IMR-90 (cell line): ENCODE measurements around the gene TPP1. TPM values are rescaled to one million over a fixed set of nuclear protein-coding genes. Genes with fewer than 3 reads are reported as not detected.
A peak's percentile ranks its signal among the peaks of the same experiment; 100 is the strongest.

Experiments
- ATAC-seq: fragments of 200-7000 bp; cut with Tn5 transposase; 2 replicates; pipeline ENCODE4 v1.9.1; 2020; ENCODE audit warnings: low read depth, mild to moderate bottlenecking, moderate library complexity
- BruUV-seq: library from RNA; stranded (reverse); fragments of 400-500 nt; replicated peaks from 2 replicates; lab custom pipeline; 2021; lab: Mats Ljungman, UMichigan
- CTCF ChIA-PET: fragments of 300-600 bp; formaldehyde crosslinking; extraction: SDS; loops from one replicate; lab custom pipeline; 2021; ENCODE audit warnings: antibody characterized with exemption; lab: Yijun Ruan, JAX
- POLR2A ChIA-PET: fragments of 300-600 bp; sonication (Branson Sonifier 250); formaldehyde crosslinking; loops from one replicate; lab custom pipeline; 2022; ENCODE audit warnings: antibody characterized with exemption; ENCODE audit not compliant: unreplicated experiment; lab: Charles Lee
- DNase-seq: peaks from one replicate; pipeline ENCODE4 v3.0.0; 2013
- H2AFZ ChIP-seq: replicated peaks from 2 replicates; pipeline ENCODE3; 2013; ENCODE audit warnings: low read length, mild to moderate bottlenecking; ENCODE audit not compliant: poor library complexity
- H2AK5ac ChIP-seq: 2 replicates; pipeline ENCODE4 v1.6.1; 2013; ENCODE audit warnings: low read depth, low read length, inconsistent platforms
- H2AK9ac ChIP-seq: replicated peaks from 2 replicates; pipeline ENCODE3; 2013; ENCODE audit warnings: mild to moderate bottlenecking, low read depth, low read length, moderate library complexity; ENCODE audit not compliant: poor library complexity
- H2BK120ac ChIP-seq: 2 replicates; pipeline ENCODE4 v1.6.1; 2013; ENCODE audit warnings: low read depth, low read length, inconsistent platforms
- H2BK15ac ChIP-seq: 3 replicates; pipeline ENCODE4 v1.6.1; 2013; ENCODE audit warnings: low read depth, low read length, inconsistent platforms
- H2BK20ac ChIP-seq: 2 replicates; pipeline ENCODE4 v1.6.1; 2013; ENCODE audit warnings: low read depth, mild to moderate bottlenecking, inconsistent platforms, low read length, moderate library complexity
- H2BK5ac ChIP-seq: 2 replicates; pipeline ENCODE4 v1.6.1; 2013; ENCODE audit warnings: mild to moderate bottlenecking, low read depth, low read length, inconsistent platforms; ENCODE audit not compliant: poor library complexity, severe bottlenecking
- H3K14ac ChIP-seq: replicated peaks from 2 replicates; pipeline ENCODE4 v1.6.1; 2013; ENCODE audit warnings: low read depth, low read length, inconsistent platforms
- H3K18ac ChIP-seq: 2 replicates; pipeline ENCODE4 v1.6.1; 2013; ENCODE audit warnings: low read depth, low read length, control low read depth
- H3K23ac ChIP-seq: 2 replicates; pipeline ENCODE4 v1.6.1; 2013; ENCODE audit warnings: low read depth, low read length, inconsistent platforms
- H3K27ac ChIP-seq: 2 replicates; pipeline ENCODE4 v1.5.1; 2013; ENCODE audit warnings: mild to moderate bottlenecking, control low read depth, low read length; ENCODE audit not compliant: insufficient read depth
- H3K27me3 ChIP-seq: 2 replicates; pipeline ENCODE4 v1.6.1; 2013; ENCODE audit warnings: low read length; ENCODE audit not compliant: control insufficient read depth, insufficient read depth
- H3K36me3 ChIP-seq: 2 replicates; pipeline ENCODE4 v1.6.1; 2013; ENCODE audit warnings: low read length, mixed read lengths; ENCODE audit not compliant: control insufficient read depth, insufficient read depth
- H3K4ac ChIP-seq: 2 replicates; pipeline ENCODE4 v1.6.1; 2013; ENCODE audit warnings: low read depth, low read length, inconsistent platforms
- H3K4me1 ChIP-seq: 2 replicates; pipeline ENCODE4 v1.6.1; 2013; ENCODE audit warnings: low read length, mixed read lengths; ENCODE audit not compliant: control insufficient read depth, insufficient read depth
- H3K4me2 ChIP-seq: 2 replicates; pipeline ENCODE4 v1.6.1; 2013; ENCODE audit warnings: low read depth, mild to moderate bottlenecking, control low read depth, low read length, moderate library complexity
- H3K4me3 ChIP-seq: 2 replicates; pipeline ENCODE4 v1.5.1; 2013; ENCODE audit warnings: low read depth, mild to moderate bottlenecking, control low read depth, low read length, moderate library complexity; ENCODE audit not compliant: insufficient read depth
- H3K56ac ChIP-seq: 2 replicates; pipeline ENCODE4 v1.6.1; 2013; ENCODE audit warnings: low read length, inconsistent platforms; ENCODE audit not compliant: insufficient read depth; ENCODE audit errors: extremely low read depth
- H3K79me1 ChIP-seq, 2 experiments: 2 replicates each; pipeline ENCODE4 v1.6.1; 2013; ENCODE audit warnings: low read length in 2 of 2, inconsistent platforms in 1 of 2, low read depth in 1 of 2
- H3K9ac ChIP-seq: 2 replicates; pipeline ENCODE4 v1.6.1; 2013; ENCODE audit warnings: low read depth, low read length, control low read depth
- H3K9me1 ChIP-seq: 2 replicates; pipeline ENCODE4 v1.6.1; 2013; ENCODE audit warnings: low read length, inconsistent platforms; ENCODE audit not compliant: insufficient read depth
- H3K9me3 ChIP-seq: 2 replicates; pipeline ENCODE4 v1.6.1; 2013; ENCODE audit warnings: low read length; ENCODE audit not compliant: control insufficient read depth, insufficient read depth
- H4K20me1 ChIP-seq: 2 replicates; pipeline ENCODE4 v1.6.1; 2013; ENCODE audit warnings: low read length, inconsistent platforms; ENCODE audit not compliant: insufficient read depth
- H4K5ac ChIP-seq: 2 replicates; pipeline ENCODE4 v1.6.1; 2013; ENCODE audit warnings: mild to moderate bottlenecking, low read depth, low read length, control low read depth
- H4K8ac ChIP-seq, 2 experiments: 2 replicates each; pipeline ENCODE4 v1.6.1; 2013; ENCODE audit warnings: low read depth in 2 of 2, low read length in 2 of 2, control low read depth in 1 of 2, inconsistent platforms in 1 of 2
- H4K91ac ChIP-seq: 2 replicates; pipeline ENCODE4 v1.6.1; 2013; ENCODE audit warnings: low read depth, low read length, inconsistent platforms; ENCODE audit not compliant: insufficient read depth
- BHLHE40 ChIP-seq: fragments of 150-350 bp; IDR thresholded peaks from 2 replicates; pipeline ENCODE4 v1.6.1; 2016; ENCODE audit warnings: mild to moderate bottlenecking, low read depth, low read length
- CTCF ChIP-seq: conservative IDR thresholded peaks from 2 replicates; pipeline ENCODE4 v1.5.1; 2012; ENCODE audit warnings: mild to moderate bottlenecking, low read depth, low read length, improper control_type of control experiment
- MAZ ChIP-seq: IDR thresholded peaks from 2 replicates; pipeline ENCODE4 v1.6.1; 2012; ENCODE audit warnings: low read depth, mild to moderate bottlenecking, low read length, improper control_type of control experiment, moderate library complexity, borderline replicate concordance
- WGBS, 2 experiments: methylation state at CpG; one replicate each; pipeline versions ENCODE4 v1.1.5 to v1.1.7; 2013; ENCODE audit warnings: missing lambda C conversion rate in 2 of 2; ENCODE audit not compliant: insufficient read length in 1 of 2; ENCODE audit errors: extremely low coverage in 2 of 2; 5-methylcytosine and 5-hydroxymethylcytosine counted together
- dilution Hi-C: fragments of 300-500 bp; cut with HindIII; formaldehyde crosslinking; loops from one replicate; pipeline ENCODE4 v1.14.3; 2018; ENCODE audit warnings: low sequenced_read_pairs; ENCODE audit not compliant: unreplicated experiment
- in situ Hi-C: fragments of 300-500 bp; cut with MboI; formaldehyde crosslinking; loops from 3 replicates; pipeline ENCODE4 v1.14.3; 2019; ENCODE audit warnings: low sequenced_read_pairs, inconsistent platforms, mixed read lengths
- intact Hi-C: fragments of 100-400 bp; cut with micrococcal nuclease; formaldehyde crosslinking; loops from 2 replicates; pipeline ENCODE4 v1.10.0; 2022
- polyA plus RNA-seq, 3 experiments: library from polyadenylated mRNA; depleted of rRNA; stranded (reverse); fragments of >200 nt; gene quantifications; 2 replicates each; pipeline ENCODE4 v1.2.3, GENCODE V29; 2012; ENCODE audit warnings: low replicate concordance in 1 of 3
- total RNA-seq: library from RNA; depleted of rRNA; stranded (reverse); fragments of >200 nt; gene quantifications from 2 replicates; pipeline ENCODE4 v1.2.3, GENCODE V29; 2012

The TPP1 gene
- total and polyA plus RNA-seq, 2 of the 4 experiments (the other 2 are of a cell fraction) = 33.5 to 108 TPM

GRCh38 chr11:6655790-6656583 is 36.8 kb upstream of the TPP1 start, which contains the start of gene DCHS1:
Gene DCHS1 (minus strand): TSS chr11:6655809. CDS start chr11:6641613, 14,196 bp downstream.
- peak within 1 kb of the TSS; percentile 85 for H3K4ac ChIP-seq
- H3K14ac ChIP-seq = peak within 1 kb of the TSS; percentile 91
- dilution Hi-C loops = no loop called here
- peak within 1 kb of the TSS; percentile 85 for H2AK5ac ChIP-seq
- peak within 1 kb of the TSS; percentile 98 for H4K5ac ChIP-seq
- H4K8ac ChIP-seq = peak within 1 kb of the TSS; percentile 50 to 78; a peak in 3 of 4 replicates
- H2BK5ac ChIP-seq = no peak within 1 kb of the TSS
- H2BK20ac ChIP-seq = peak within 1 kb of the TSS; percentile 5; the same call in 1 of the 2 replicates
- peak within 1 kb of the TSS; percentile 30; the same call in 1 of the 3 replicates for H2BK15ac ChIP-seq
- H3K27me3 ChIP-seq = peaks cover 16% of the 10 kb centered on the region
- no peak within 1 kb of the TSS for H3K56ac ChIP-seq
- H3K4me1 ChIP-seq = peaks cover 5% of the 10 kb centered on the region
- DNase-seq (no peak), ATAC-seq (peak; percentile 59)
- no TSS peak for BruUV-seq
- H3K27ac ChIP-seq = peak within 1 kb of the TSS; percentile 64
- H3K9me1 ChIP-seq = peaks cover 18% of the 10 kb centered on the region
- intact Hi-C loops = no loop called here
- H3K79me1 ChIP-seq = peaks cover 3 to 17% of the 10 kb centered on the region in 2 experiments; a peak in 2 of 4 replicates
- peak within 1 kb of the TSS; percentile 99 for H3K9ac ChIP-seq
- ChIA-PET CTCF (no interaction called here), POLR2A (interaction anchor here (0.9 kb wide), 1 partner anchor 336 kb away, joined by 5 read pairs; no protein-coding TSS in a partner anchor)
- 0 out of 2 replicates have a peak, but pooled peaks cover 3% of the 10 kb centered on the region for H4K20me1 ChIP-seq
- H3K4me2 ChIP-seq = peak within 1 kb of the TSS; percentile 98
- peak within 1 kb of the TSS; percentile 86 for H2AFZ ChIP-seq
- H4K91ac ChIP-seq = peak within 1 kb of the TSS; percentile 79
- no peaks in the 10 kb centered on the region for H3K9me3 ChIP-seq
- no peaks in the 10 kb centered on the region for H3K36me3 ChIP-seq
- H3K18ac ChIP-seq = peak within 1 kb of the TSS; percentile 99
- H2AK9ac ChIP-seq = peak within 1 kb of the TSS; percentile 84
- peak within 1 kb of the TSS; percentile 98 for H3K4me3 ChIP-seq
- peak within 1 kb of the TSS; percentile 77 for H3K23ac ChIP-seq
- in situ Hi-C loops = no loop called here
- peak within 1 kb of the TSS; percentile 83 for H2BK120ac ChIP-seq
- 8 to 100% methylated on average over 2 to 11 of the region's 56 CpGs for WGBS, 2 experiments
- TF ChIP-seq MAZ (peak; percentile 7; the same call in 1 of the 2 replicates), CTCF (no peak), BHLHE40 (no peak)
